ENCODE data around the gene SAPCD2.

The SAPCD2 gene

DNA sequence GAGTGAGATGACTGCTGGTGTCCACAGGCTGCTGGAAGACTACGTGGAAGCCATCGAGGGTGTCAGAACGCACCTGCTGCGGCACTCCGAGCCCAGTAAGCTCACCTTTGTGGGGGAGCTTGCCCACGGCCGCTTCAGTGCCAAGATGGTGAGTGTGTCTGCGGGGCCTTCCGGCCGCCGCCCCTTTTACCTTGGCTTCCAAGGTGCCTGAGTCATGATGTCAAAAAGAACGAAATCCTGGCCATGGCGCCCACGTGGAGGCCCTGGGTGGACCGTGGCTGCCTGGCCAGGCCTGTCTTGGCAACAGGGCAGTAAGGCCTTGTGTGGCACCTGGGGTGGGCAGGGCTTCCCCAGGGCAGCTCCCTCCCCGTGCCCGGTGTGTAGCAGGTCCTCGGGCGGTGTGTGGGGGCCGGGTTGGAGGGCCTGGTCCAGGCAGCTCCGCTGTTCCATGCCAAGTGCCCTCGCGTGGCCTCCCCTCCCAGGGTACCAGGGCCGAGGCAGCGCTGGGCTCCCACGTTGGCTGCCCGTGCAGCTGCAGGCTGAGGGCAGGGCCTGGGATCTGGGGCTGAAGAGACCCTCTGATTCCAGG is 36.4 kb upstream of the SAPCD2 start:
- DNase-seq, result no peak

DNA sequence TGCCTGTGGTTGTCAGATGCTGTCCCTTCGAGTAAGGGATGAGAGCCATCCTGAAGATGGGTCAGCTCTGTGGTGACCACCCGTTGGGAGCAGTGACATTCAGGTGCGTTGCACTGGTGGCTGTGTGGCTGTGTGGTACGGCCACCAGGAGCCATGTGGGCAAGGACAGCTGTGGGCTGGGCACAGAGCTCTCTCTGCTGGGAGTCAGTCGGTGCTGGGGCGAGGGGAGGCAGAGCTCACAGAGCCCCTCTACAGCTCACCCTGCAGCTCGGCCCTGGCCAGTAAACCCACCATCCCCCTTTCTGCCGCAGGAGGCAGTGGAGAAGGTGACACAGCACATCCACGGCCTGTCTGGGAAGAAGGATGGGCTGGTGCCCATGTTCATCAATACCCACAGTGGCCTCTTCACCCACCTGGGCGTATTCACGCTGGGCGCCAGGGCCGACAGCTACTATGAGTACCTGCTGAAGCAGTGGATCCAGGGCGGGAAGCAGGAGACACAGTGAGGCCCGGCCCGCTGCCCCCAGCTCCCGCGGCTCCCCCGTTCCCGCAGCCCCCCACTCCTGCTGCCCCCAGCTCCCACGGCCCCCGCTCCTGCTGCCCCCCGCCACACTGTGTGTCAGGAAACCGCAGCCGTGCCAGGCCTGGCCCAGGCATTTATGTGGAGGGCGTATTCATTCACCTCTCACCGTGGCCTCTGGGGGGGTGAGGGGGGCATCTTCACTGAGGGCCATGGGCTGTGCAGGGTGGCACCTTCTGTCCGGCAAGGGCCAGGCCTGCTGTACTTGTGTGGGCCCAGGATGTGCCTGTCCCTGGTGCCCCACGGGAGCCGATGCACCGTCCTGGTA is 35.7 kb upstream of the SAPCD2 start:
- no peak for DNase-seq

DNA sequence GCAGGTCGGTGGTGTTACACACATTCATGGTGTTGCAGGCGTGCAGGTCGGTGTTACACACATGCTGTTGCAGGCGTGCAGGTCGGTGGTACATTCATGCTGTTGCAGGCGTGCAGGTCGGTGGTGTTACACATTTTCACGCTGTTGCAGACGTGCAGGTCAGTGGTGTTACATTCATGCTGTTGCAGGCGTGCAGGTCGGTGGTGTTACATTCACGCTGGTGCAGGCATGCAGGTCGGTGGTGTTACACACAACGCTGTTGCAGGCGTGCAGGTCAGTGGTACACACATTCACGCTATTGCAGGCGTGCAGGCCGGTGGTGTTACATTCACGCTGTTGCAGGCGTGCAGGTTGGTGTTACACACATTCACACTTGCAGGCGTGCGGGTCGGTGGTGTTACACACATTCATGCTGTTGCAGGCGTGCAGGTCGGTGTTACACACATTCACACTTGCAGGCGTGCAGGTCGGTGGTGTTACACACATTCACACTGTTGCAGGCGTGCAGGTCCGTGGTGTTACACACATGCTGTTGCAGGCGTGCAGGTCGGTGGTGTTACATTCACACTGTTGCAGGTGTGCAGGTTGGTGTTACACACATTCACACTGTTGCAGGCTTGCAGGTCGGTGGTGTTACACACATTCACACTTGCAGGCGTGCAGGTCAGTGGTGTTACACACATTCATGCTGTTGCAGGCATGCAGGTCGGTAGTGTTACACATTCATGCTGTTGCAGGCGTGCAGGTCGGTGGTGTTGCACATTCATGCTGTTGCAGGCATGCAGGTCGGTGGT is 33.0 kb upstream of the SAPCD2 start:
- no peak for DNase-seq

DNA sequence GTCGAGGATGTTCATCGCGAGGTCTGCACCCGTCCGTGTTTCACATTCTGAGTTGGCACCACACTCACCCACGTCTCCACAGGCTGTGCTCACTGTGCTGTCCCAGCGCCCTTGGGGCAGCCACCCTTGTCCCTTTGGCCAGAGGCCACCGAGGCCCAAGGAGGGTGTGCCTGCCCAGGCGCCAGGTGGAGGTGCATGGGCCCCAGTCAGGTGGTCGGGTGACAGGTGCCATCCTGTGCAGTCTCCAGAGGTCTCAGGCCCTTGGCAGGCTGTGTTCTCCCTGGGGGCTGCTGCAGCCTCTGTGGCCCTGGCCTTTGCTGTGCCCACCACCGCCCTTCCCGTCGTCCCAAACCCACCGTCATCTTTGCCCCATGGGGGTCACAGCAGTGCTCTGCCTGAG is 28.9 kb upstream of the SAPCD2 start:
- no peak for DNase-seq

DNA sequence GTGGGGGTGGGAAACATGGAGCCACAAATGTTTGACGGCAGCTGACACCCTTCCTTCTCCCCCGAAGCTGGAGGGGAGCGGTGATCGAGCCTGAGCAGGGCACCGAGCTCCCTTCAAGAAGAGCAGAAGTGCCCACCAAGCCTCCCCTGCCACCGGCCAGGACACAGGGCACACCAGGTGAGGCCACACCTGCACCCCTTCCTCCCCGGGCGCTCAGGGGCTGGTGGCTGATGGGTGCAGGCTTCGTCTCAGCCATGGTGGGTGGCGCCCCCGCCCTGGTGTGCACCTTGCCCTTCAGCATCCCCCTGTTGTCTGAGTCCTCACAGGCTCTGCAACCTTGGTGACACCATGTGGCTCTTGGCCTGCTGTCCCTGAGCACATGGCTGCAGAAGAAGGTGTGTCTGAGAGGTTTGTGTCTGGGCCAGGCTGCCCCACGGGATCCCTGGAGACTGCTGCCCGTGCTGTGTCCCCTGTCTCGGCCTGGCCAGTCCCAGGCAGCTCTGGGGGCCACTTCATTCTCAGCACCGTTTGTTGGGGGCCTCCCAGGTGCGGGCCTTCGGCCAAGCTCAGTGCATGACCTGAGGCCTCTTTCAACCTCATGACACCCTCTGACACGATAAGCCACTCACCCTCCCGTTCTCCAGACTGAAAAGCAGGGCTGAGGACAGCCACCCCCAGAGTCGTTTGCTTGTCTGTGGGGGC is 27.6 kb upstream of the SAPCD2 start:
- no peak for DNase-seq

DNA sequence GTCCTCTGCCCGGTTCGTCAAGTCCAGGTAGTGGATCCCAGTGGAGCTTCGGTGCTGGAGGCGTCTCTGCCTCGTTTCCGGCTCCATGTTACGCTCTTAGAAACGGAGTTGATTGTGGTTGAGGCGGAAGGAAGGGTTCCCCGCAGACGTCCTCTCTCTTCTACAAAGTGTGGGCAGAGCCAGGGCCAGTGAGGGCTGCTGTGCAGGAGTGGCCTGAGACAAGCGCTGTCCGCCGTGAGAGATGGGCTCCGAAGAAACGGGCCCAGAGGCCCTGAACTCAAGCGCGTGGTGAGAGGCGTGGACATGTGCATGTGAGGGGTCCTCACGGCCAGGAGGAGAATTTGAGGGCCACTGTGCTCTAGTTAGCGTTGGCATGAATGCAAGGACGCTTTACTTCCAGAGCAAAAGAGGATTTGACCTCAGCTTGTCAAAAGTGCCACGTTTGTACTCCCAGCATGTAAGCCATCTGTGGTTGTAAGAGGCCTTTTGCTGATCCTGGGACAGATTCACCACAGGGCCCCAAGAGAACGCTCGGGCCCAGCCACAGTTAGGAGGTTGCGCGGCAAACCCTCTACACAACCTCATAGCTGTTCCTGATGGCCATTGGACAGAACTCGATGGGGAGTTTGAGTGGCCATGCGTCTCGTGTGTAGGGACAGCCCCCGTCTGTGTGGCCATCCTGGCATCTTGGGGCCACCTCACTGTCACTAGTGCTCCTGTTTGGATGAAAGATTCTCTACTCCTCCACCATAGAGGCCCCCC is 26.6 kb upstream of the SAPCD2 start:
- no peak for DNase-seq

DNA sequence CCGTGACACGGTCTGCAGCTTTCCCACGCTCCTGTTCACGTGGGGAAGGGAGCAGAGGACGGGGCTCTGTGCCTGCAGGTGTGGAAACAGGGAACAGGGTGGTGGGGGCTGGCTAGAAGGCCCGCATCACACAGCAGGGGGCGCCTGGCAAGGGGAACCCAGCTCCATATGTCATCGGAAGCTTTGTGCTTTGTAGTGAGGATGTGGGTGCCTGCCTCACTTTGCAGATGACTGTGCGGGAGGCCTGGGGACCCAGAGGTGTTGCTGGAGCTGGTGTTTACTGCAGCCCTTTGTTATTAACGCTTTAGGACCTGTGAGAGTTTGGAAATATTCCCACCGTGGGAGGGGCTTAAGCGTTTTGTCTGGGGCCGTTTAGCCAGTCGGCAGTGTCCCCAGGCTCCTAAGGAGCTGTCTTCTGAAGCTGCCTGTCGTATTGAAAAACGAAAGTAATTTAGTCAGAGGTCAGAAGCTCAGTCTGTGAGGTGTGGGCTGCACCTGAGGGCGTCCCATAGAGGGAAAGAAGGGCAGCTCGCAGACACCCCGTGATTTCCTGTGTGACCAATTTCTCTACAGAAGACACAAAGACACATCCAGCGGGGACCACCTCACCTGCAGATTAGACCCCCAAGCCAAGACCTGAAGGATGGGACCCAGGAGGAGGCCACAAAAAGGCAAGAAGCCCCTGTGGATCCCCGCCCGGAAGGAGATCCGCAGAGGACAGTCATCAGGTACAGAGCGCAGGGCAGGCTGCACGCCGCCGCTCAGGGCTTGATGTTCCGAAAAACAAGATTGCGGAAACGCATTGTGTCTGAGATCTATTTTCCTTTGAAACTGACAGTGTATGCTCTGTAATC is 25.5 kb upstream of the SAPCD2 start:
- DNase-seq, result no peak

DNA sequence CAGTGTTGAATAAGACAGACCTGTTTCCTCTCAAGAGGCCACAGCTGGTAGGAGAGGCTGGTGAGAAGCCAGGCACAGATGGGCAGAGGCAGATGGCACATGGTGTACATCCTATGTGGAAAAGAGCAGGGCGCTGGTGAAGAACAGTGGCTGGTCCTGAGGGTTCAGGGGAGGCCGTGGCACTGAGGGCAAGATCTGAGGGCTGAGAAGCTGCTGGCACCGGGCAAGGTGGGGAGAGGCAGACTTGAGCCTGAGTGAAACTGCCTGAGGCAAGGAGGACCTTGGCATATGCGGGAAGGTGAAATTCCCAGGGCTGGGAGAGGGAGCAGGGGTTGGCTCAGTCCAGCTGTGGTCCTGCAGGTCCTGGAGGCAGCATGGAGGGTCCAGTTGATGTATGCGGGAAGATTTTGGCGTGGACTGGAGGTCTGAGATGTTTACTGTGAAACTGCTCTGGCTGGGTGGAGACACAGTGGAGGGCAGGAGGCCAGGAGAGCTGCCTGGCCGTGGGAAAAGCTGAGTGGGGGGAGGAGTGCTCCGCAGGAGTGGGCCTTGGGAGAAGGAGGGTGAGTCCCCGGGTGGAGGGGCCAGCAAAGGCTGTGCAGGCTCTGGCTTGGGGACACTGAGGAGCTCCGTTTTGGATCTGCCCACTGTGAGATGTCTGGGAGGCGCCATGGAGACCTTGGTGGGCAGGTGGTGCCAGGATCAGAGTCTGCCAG is 19.0 kb upstream of the SAPCD2 start:
- DNase-seq, result no peak

DNA sequence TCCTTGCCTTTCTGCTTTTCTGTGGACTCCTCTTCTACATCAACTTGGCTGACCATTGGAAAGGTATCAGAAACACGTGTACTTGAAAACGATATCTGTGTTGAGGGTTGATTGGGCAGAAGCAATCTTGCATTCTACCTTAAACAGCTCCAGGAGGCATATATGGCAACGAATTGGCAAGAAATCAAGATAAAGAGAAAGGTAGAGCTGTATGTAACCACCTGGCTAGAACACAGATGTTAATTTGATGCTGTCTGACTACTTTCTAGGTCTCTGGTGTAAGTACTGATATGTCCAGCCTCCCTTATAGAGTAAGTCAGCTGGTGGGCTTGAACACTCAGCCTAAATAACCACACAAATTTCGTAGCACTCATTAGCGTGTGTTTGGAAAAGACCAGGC is 17.8 kb upstream of the SAPCD2 start:
- DNase-seq, result no peak

DNA sequence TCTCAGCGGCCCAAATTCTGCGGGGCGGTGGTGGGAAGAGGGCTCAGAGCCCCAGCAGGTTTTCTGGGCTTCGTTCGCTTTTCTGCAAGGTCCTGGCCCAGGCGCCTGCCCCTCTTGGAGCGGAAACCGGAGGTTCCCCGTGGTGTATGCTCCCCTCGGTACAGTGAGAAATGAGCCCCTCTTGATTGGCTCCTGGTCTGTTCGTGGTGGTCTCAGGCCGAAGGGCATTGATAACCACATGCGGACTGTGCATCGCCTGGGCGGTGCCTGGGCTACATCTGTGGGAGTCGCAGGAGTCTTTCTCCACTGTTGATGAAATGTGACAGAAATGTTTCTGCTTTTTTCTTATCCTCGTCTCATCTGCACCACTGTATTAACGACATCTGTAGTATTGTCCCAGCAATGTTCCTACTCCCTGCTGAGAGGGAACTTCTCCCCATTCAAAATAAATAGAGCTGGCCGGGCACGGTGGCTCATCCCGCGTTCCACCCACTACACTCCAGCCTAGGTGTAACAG is 17.1 kb upstream of the SAPCD2 start:
- DNase-seq, result no peak

DNA sequence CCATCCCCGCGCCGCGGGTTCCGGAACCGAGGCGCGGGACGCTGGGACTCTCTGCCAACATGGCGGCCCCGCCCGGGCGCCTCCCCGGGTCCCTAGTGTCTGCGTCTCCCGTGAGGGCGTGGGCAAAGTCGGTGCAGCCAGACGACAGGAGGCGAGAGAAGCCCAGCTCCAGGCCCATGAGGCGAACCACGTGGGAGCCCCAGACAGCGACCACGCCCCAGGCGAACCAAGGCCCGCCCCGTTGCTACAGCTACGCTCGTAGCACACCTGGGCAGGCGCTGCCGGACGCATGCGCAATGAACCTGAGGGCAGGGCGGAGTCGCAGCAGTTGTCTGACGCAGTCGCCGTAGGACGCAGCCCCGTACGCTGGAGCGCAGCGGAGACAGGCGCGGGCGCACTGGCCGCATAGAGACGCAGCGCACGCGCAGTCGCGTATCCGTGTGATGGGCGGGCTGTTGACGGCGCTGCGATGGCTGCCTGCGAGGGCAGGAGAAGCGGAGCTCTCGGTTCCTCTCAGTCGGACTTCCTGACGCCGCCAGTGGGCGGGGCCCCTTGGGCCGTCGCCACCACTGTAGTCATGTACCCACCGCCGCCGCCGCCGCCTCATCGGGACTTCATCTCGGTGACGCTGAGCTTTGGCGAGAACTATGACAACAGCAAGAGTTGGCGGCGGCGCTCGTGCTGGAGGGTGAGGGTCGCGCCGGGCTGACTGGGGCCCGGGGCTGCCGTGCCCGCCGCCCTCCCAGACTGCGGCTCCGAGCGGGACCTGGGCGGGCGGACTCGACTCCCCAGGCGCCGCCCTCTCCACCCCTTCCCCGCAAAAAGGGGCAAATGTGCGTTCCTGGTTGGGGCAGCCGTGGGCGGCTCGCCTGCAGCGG is 16.4 kb upstream of the SAPCD2 start, which contains the start of gene MAN1B1:
MAN1B1 (plus strand) TSS at position 455 of the 878 bp plus-strand sequence; CDS start at position 470, 15 bp downstream.
- DNase-seq, result peak; percentile 96

DNA sequence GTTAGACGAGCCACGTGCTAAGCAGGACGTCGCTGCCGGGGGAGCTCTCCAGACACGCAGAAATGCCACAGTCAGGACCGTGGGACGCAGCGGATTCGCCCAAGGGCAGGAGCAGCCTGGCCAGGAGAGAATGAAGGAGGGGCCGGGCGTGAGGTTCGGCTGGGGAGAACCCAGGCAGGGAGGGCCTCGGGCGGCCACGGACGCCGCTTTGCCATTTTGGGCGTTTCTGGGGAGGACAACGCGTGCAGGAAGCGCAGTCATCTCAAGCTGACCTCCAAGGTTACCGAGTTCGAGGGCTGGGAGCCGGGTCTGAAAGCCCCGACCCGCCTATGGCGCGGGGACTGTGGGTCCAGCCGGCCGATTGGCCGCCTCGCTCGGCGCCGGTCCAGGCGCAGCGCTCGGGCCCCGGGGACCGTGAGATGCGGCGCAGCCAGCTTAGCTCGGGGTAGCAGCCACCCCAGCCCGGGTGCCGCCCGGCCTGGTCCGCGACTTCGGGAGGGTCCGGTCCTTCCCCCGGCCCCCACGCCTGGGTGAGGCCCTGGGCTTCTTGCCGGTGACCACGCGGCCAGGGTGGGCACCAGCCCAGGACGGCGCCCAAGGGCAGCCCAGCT is 15.7 kb upstream of the SAPCD2 start:
- DNase-seq, result peak; percentile 68

DNA sequence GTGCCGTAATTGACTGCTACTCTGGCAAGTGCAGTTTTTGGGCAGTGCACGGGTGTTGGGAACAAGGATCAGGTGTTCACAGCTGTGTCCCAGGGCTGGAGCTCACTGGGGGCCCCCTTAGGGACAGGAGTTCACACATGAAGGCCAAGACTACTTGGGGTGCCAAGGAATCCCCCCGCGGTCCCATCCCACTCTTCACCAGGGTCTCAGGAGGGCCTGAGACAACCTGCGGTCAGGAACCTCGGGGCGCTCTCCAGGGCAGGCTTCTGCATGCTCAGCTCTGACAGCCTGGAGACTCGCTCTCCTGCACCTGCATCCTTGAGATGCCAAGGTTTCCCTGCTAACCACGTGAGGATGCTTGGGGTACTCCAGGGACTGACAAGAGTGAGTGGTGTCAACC is 14.2 kb upstream of the SAPCD2 start:
- no peak for DNase-seq

DNA sequence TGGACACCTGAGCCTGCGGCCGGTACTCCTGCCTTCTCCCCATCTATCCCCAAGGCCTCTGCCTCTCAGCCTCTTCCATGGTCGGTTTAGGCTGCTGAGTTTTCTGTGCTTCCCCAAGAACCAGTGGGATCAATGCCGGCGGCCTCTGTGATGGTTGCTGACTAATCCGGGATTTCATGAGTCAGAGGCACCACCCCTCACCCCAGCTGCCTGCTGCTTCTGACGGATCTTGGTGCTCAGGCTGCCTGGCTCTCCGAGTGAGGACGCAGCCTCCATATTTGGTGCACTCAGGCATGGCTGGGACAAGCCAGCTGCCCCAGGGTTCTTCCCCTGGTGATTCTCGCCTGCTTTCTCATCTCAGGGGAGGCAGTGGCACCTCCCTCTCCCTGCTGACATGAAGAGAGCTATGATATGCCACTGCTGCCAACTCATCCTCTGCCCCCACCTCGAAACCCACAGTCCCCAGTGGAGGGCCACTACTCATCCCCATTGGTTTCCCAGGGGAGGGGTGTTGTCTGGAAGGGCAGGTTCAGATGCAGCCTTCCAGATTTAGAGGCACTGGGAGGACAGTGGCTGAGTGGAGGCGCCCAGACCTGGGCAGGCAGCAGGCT is 13.1 kb upstream of the SAPCD2 start:
- DNase-seq, result no peak

DNA sequence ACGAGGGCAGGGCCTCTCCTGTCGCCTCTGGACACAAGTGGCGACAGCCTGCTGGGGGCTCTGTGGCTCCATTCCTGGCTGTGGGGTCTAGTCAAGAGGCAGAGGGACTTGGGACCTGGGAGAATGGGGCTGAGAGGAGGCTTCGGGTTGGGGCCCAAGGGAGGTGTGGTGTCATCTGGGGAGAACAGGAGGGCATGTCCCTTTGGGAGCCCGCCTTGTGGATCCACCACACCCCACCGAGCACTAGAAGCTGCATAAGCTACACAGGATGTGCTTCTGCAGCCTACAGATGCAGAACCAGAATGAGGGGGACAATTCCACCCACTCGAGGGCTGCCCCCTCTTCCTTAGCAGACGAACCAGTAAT is 12.6 kb upstream of the SAPCD2 start:
- DNase-seq, result no peak

DNA sequence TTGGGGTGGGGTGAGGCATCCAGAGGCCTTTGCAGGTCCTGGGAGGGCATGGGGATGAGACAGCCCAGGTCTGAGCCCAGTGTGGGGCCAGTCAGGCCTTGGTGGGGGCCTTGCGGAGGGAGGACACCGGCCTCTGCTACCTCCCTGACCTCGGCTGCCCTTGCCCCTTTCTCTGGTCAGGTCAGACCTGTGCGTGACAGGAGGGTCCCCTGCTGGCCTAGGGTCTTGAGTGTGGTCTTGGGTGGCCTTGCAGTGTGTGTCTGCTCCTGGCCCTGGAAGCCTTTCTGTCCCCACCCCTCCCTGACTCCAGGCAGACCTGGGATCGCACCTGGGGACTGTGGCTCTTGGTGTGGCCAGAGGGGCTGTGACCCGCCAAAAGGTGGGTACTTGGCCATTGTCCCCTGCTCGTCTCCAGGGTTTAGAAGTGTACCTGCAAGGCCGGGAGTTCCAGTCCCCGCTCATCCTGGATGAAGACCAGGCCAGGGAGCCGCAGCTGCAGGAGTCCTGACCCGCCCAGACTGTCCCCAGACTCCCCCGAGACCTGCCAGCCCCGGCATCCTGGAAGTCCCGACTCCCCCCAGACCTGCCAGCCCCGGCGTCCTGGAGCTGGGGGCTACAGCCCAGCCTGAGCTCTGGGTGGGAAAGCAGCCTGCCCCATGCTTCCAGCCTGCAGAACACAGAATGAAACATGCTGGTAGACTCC is 12.0 kb upstream of the SAPCD2 start:
- DNase-seq, result no peak

DNA sequence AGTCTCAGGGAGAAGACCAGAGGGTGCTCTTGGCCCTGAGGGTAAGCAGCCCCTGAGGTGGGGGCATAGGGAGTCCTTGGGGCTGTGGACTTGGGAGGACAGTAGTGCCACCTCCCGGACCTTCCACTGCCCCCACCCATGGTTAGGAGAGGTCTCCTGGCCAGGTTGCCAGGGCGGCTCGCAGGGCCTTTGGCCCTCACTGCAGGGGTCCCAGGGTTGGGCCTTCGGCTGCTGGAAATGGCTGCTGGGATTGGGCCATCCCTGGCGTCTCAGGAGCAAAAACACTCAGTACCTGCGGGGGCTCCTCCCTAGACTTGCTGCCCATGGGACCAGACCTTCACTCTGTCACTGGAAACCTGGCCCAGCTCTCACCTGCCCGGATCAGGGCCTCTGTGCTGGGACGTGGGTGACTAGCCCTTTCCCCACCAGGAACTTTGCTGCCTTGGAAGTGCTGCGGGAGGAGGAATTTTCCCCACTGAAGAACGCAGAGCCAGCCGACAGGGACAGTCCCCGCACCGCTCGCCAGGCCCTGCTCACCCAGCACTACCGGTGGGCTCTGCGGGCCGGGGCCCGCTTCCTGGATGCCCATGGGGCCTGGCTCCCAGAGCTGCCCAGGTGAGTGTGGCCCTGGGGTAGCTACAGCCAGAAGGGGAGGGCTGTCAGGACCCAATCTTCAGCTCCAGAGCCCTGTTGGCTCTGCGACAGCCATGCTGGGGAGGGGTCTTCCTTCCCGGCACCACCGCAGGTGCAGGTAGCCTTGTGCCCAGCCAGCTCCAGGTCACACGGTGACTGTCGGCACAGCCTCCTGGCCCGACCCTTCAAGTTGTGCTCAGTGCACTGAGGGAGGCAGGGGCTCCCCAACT is 10.1 kb upstream of the SAPCD2 start:
- no peak for DNase-seq
